Mesenteric fat pad (tissue), 1 donor: ENCODE measurements around the gene RBM12. TPM values are rescaled to one million over a fixed set of nuclear protein-coding genes. Genes with fewer than 3 reads are reported as not detected.
"Not testable (repeated sequence)": the region's sequence is repeated elsewhere in the genome, so short reads cannot be mapped to it uniquely, and the experiment has no call there.

ENCODE experiments used
- DNase-seq: peaks from one replicate; pipeline ENCODE4 v3.0.0-alpha.2; 2020; ENCODE audit warnings: low spot score
- total RNA-seq: library from RNA; stranded (reverse); fragmentation: NEBNext Ultra II Directional; extraction: Animal tissue kit (Norgen Biotek cat#: 25700); gene quantifications from one replicate; pipeline ENCODE4 v1.2.1, GENCODE V29; 2021
- donor health status: DM: yes; HTN: yes; CAD: no.

The RBM12 gene
- total RNA-seq, 1 donor from 2014 or later: 73.4 TPM

DNA sequence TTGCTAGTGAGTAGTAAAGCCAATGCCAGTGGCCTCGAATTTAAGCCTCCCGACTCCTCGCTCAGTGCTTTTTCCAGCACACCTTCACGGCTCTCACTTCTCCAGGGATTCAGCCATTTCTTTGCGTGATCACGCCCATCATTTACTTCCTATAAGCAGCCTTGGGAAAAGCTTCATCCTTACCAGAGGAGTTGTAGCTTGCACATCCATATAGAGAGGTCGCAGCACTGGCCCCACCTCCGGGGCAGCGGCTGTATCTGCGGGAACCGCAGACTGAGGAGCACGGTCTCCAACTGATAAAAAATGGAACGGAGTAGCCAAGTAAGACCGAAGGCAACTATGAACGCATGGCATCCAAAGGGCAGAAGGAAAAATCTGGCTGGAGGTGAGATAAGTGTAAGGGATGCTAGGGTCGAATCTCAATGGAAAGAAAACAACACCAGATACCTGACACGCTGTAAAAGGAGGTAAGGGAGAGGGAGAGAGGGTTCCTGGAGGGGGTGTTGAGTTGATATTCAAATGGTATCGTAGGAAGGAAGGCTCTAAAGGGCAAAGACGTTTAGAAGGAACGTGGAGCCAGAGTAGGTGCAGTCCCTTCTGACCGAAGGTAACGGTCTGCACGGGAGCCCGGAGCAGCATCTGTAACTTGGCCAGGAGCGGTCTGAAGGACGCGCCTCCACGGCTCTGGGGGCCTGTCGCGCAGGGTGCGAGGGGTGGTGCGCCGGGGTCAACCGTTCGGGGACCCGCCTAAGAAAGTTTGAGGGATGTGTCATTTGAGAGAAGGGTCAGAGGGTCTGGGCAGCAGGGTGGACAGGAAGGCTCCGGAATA is 33.8 kb upstream of the RBM12 start:
- no peak for DNase-seq

- no peak for DNase-seq
These were observed 33.1 kb upstream of the RBM12 start for GRCh38 chr20:35697696-35698297.

DNA sequence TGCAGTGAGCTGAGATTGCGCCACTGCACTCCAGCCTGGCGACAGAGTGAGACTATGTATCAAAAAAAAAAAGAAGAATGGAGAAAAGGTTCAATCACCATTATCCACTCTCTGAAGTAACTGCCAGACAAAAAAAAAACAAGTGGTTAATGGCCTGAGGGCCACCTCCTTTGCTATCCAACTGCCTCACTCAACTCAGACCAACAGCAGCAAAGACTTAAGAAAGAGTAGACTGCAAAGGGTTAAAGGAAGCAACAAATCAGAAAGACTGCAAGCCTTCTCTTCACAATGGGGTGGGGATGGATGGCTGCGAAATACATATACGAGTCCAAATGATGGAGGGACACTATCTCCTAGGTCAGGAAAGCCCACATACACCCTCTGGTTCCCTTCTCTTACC is 31.3 kb upstream of the RBM12 start:
- DNase-seq: no peak

- DNase-seq: no peak
These were observed 30.6 kb upstream of the RBM12 start for GRCh38 chr20:35695245-35695749.

DNA sequence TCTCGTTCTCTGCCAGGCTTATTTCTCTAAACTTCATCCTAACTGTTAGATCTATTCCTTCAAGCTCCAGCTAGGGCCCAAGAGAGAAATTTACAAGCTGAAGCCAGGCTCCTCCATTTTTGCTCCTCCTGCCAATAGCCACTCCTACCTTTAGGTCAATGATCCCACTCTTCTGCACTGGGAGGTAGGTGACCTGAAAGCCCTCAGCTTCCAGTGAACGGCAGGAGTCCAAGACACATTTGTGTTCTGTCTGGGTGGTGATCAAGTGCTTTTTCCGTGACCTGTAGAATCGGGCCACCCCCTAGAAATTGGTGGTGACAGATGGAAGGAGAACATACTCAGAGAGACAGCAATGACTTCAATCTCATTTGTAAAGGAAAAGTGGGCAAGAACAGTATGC is 25.6 kb upstream of the RBM12 start:
- no peak for DNase-seq

DNA sequence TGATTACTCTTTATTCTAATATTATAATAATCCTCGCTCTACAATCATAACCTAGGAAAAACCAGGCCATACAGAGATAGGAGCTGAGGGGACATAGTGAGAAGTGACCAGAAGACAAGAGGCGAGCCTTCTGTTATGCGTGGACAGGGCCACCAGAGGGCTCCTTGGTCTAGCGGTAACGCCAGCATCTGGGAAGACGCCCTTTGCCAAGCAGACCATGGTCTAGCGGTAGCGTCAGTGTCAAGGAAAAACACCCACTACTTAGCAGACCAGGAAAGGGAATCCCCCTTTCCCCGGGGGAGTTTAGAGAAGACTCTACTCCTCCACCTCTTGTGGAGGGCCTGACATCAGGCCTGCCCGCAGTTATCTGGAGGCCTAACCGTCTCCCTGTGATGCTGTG is 22.2 kb upstream of the RBM12 start:
- DNase-seq: not testable (repeated sequence)

DNA sequence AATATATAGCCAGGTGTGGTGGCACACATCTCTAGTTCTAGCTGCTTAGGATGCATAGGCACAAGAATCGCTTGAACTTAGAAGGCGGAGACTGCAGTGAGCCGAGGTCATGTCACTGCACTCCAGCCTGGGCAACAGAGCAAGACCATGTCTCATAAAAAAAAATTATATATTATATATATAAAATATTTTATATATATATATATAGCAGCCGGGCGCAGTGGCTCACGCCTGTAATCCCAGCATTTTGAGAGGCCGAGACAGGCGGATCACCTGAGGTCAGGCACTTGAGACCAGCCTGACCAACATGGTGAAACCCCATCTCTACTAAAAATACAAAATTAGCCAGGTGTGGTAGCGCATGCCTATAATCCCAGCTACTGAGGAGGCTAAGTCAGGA is 20.7 kb upstream of the RBM12 start:
- DNase-seq: not testable (repeated sequence)

- DNase-seq: no peak
These were observed 17.3 kb upstream of the RBM12 start for GRCh38 chr20:35681960-35682359.

DNA sequence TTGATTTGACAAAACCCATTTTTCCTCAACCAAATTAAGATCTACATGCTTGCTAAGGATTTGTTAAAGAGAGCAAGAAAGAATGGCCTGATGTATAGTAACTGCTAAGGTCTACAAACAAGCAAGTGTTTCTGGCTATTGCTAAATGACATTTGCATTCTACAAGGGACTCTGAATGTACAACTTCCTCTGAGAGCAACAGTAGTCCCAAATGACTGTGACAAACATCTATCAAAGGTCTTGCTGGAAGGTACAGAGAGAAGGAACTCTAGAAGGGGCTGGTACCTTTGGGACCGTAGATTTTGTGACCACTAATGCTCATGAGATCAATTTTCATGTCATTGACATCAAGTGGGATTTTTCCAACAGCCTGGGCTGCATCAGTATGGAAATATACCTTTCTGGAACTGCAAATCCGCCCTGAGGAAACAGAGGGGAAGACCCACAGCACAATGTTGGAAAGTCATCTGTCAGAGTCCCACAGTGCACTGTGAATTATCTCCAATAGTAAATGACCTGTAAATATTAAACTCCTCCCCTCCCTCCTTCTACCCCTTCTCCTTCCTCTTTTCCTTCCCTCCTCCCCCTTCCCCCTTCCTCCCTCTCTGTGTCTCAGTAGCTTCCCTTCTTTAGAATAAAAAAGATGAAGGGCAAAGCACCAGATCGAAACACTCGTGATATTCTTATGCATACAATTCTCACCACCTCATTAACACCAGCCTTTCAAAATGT is 15.9 kb upstream of the RBM12 start:
- no peak for DNase-seq

DNA sequence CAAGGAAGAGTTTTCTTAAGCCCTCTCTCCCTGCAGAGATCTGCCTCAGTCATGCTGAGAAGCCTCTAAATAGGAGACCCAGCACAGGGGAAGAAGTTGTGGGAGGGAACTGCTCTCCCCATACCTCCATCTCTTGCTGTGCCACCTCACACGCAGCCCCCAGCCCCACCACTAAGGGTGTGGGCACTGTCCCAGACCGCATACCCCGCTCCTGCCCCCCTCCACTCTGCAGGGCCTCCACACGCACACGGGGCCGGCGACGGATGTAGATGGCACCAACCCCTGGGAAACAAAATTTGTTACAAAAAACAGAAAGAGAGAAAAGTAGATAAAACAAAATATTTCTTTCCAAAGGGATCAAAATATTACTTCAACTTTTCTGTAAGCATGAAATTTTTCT is 10.2 kb upstream of the RBM12 start:
- no peak for DNase-seq

DNA sequence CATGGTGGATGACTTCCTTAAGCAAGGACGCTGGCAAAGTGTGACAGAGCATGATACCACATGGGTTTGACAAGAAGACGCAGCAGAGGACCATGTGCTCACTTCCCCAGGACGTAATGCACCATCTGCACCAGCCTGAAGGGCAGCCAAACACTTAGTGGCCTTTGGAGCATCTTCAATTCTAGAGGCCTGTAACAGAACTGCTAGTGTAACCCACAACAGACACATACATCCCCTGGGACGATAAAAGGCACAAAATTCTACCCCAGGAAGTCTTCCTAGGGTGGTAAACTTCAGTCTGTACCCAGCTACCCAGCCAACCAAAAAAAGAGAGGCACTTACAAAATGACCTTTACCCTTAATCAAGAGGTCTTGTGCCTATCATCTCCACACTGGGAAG is 9.2 kb upstream of the RBM12 start:
- DNase-seq: no peak

- DNase-seq: no peak
These were observed 5.0 kb upstream of the RBM12 start for GRCh38 chr20:35669681-35670080.

DNA sequence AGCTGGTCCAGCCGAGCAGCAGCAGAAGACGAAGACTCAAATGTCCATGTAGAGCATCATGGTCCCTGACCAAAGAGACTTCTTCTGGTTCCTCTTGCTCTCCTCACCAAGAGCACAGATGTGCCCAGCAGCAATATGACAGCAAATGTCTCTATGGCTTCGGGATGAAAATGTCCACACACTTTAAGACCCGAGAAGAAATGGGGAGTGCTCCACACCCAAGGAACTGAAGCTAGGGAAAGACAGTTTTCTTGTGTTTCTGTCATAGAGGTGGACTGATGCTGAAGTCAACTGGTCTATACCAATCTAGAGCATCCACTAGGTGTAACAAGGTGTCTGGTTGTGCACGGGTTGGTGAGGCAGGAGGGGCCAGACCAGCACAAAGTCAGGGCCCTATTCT is 4.5 kb upstream of the RBM12 start:
- DNase-seq: no peak

DNA sequence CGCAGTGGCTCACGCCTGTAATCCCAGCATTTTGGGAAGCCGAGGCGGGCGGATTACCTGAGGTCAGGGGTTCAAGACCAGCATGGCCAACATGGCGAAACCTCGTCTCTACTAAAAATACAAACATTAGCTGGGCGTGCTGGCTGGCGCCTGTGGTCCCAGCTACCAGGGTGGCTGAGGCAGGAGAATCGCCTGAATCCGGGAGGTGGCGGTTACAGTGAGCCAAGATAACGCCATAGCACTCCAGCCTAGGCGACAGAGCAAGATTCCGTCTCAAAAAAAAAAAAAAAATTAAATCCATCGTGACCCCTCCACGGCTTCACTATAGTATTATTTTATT is 1.2 kb upstream of the RBM12 start:
- DNase-seq: no peak

DNA sequence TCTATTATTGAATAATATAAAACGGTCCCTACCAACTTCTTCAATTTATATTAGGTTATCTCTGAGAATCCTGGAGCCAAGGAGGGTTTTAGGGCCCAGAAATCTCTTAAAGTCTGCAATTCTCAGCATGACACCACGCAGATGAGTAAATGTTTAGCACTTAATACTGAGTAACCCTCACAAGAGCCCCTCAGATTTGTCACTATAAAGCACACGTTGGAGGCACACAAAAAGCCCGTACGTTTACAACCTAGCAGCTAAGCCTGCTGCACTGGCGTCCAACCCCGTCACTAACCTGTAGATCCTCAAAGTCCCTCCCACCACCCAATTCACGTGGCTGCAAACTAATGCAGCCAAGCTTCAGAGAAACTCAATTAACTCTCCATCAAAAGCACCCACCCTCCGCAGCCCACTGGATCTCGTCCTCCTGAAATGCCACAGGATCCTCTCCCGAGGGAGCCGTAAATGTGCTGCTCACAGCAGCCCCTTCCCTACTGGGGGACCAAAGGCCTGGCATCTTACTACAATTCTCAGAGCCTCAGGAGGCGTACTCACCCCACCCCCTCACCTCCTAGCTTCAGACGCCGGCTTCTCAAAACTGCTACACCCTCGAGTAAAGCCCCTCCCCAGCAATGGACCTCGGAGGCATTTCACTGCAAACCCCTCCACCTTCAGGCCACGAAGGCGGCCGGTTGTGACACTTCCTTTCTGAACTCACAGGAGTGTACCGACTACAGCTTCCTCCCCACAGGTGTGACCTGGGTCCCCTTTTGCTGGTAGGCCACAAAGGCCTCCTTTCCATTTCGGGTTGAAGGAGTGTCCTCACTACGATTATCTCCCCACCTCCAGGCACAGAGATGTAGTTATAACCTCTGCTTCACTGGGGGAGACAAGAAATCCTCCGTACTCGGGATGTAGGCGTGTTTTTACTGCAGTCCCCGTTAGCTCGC is 909 bp downstream of the RBM12 start:
- DNase-seq: no peak

- DNase-seq: no peak
These were observed 2.1 kb downstream of the RBM12 start for GRCh38 chr20:35662551-35662950.

- DNase-seq: no peak
These were observed 2.8 kb downstream of the RBM12 start for GRCh38 chr20:35661908-35662307.

GRCh38 chr20:35661053-35661452 is 3.6 kb downstream of the RBM12 start:
- DNase-seq: no peak

GRCh38 chr20:35660122-35660937 is 4.4 kb downstream of the RBM12 start:
- DNase-seq: no peak

GRCh38 chr20:35657271-35657670 is 7.4 kb downstream of the RBM12 start:
- no peak for DNase-seq
